ENCODE data around the gene CDH13. TPM values are rescaled to one million over a fixed set of nuclear protein-coding genes. Genes with fewer than 3 reads are reported as not detected.

CDH13 gene
- total and polyA plus RNA-seq, 9 of the 15 experiments (the other 6 are each of a cell fraction or from before 2014, with no cell fraction given) = 0.03 TPM; not detected in 8

GRCh38 chr16:82972331-82972919, 345.7 kb downstream of the CDH13 start (continued):
- TF ChIP-seq ZBTB40 (IDR thresholded peaks at IDR 0.05) (no peak), ZBTB40 (CRISPR knock-in tag; IDR thresholded peaks at IDR 0.05) (no peak), ELK3 (CRISPR knock-in tag; IDR thresholded peaks at IDR 0.05) (no peak), RBFOX2 (IDR thresholded peaks at IDR 0.05; ENCODE audit: low read depth, low read length) (no peak), ZFP1 (CRISPR knock-in tag; IDR thresholded peaks at IDR 0.05) (no peak), HCFC1 (IDR thresholded peaks at IDR 0.05; ENCODE audit: low read depth, low read length) (no peak), PHB (CRISPR knock-in tag; IDR thresholded peaks at IDR 0.05) (no peak), ZNF224 (CRISPR knock-in tag; IDR thresholded peaks at IDR 0.05) (no peak), PATZ1 (CRISPR knock-in tag; IDR thresholded peaks at IDR 0.05; ENCODE audit: borderline replicate concordance) (no peak), BHLHE40 (IDR thresholded peaks at IDR 0.05; ENCODE audit: low read length) (no peak)

Data from K562 (cell line).